SK-N-DZ (cell line): Measurements from ENCODE around the gene GNA15.

Experiments used
- DNase-seq: peaks from one replicate; pipeline ENCODE4 v3.0.0-alpha.2; 2015; ENCODE audit warnings: low spot score

GNA15 gene

GRCh38 chr19:3208317-3209207 lies 72.7 kb downstream of the GNA15 start:
- DNase-seq, result no peak

- peak; percentile 56 for DNase-seq
Measured at GRCh38 chr19:3210347-3211017, 74.6 kb downstream of the GNA15 start.

GRCh38 chr19:3211191-3211590 lies 75.4 kb downstream of the GNA15 start:
- no peak for DNase-seq

- no peak for DNase-seq
Measured at GRCh38 chr19:3213159-3213558, 77.3 kb downstream of the GNA15 start.
